ENCODE data around the gene GABARAPL2.
A peak's percentile ranks its signal among the peaks of the same experiment; 100 is the strongest.

The GABARAPL2 gene

GRCh38 chr16:75593308-75593707 is 27.1 kb downstream of the GABARAPL2 start:
- peaks cover 17% of the 10 kb centered on the region for H3K36me3 ChIP-seq (ENCODE audit: control insufficient read depth, insufficient read depth, low read length)
- H3K4me3 ChIP-seq (ENCODE audit: low read depth, low read length) = no peak overlapping the region
- no peak overlapping the region for H3K9ac ChIP-seq (ENCODE audit: low read length)
- peaks cover 9% of the 10 kb centered on the region for H3K9me3 ChIP-seq (ENCODE audit: control insufficient read depth, insufficient read depth, low read depth, low read length)
- no peak overlapping the region for H3K27ac ChIP-seq (ENCODE audit: low read depth, low read length)
- peaks cover 34% of the 10 kb centered on the region for H3K4me1 ChIP-seq (ENCODE audit: control insufficient read depth, insufficient read depth, low read length)
- no peaks in the 10 kb centered on the region for H3K27me3 ChIP-seq (ENCODE audit: control insufficient read depth, insufficient read depth, low read length)

DNA sequence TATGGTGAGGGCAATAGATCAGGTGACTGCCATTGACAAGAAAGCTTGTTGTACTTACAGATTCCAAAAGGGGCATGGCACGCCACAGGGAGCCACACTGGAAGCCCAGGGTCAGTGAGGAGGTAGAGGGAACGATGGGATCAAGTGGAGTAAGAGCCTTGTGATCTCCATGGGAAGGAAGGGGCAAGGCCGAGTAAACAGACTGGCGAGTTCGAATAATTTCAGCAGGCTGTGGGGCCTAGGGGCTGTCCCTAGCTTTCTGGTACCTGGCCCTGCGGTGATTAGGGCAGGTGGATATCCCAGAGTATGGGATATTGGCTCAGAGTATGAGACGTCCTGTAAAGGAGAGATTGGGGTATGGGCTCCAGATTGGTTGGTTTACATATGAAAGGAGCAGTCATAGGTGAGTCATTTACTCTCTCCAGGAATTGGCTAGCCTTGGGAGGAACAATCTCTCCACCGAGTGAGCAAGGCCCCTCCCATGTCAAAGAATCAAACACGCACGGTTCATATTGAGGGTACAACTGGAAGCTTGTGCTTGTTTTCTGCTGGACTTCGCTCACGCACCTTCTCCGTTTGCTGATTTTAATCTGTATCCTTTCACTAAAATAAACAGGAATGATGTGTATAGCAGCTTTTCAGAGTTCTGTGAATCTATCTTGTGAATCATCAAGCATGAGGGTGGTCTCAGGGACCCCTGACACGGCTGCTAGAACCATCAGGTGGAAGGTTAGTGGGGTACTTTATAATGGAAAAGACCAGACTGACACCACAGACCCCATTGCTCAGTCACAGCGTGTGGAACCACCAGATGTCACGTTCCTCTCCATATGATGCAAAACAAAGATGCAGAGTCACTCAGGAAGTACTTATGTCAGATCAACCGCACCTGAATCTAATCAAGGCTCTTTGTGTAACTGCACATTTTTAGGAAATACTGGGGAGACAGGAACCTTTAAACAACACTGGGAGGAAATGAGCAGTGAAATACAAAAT is 27.9 kb downstream of the GABARAPL2 start:
- H3K4me1 ChIP-seq (ENCODE audit: control insufficient read depth, insufficient read depth, low read length) = peaks cover 34% of the 10 kb centered on the region
- H3K9ac ChIP-seq (ENCODE audit: low read length) = peak overlapping the region; percentile 63
- peak overlapping the region; percentile 87 for H3K27ac ChIP-seq (ENCODE audit: low read depth, low read length)
- peaks cover 22% of the 10 kb centered on the region for H3K36me3 ChIP-seq (ENCODE audit: control insufficient read depth, insufficient read depth, low read length)
- peak overlapping the region; percentile 44 for H3K4me3 ChIP-seq (ENCODE audit: low read depth, low read length)
- peaks cover 9% of the 10 kb centered on the region for H3K9me3 ChIP-seq (ENCODE audit: control insufficient read depth, insufficient read depth, low read depth, low read length)
- H3K27me3 ChIP-seq (ENCODE audit: control insufficient read depth, insufficient read depth, low read length) = no peaks in the 10 kb centered on the region

DNA sequence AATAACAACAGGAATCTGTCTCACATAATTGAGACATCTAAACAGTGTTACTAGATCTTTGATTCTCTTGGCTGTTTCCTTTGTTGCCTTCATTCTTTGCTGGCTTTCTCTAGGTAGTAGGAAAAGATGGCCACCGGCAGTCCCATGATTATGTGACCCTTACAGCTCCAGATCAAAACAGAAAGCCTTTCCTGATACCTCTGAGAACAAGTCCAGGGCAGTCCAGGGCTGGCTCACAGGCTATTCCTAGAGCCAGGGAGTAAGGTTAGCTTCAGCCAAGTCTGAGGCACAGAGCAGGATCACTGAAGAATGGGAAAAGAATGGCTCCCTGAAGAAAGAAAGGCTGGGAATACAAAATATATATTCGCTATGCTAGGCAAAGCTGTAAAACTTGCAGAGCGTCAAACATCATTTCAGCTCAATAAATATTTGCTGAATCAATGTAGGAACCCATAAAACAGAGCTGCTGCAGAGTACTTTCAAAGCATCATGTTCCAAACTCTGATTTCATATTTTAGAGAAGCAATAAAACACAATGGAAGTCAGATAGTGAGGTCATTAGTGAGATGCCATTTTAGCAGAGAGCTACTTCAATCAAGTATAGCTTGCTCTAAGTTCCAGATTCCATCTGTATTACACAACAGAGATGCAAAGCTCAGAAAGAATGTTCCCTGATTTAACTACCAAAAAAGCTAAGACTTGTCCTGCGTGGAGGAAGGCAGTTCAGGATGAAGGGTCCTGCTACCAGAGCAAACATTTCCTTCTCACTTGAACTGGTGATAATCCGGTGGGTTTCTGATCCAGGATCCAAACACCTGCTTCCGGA is 33.5 kb downstream of the GABARAPL2 start:
- H3K4me3 ChIP-seq (ENCODE audit: low read depth, low read length) = no peak overlapping the region
- peaks cover 70% of the 10 kb centered on the region for H3K36me3 ChIP-seq (ENCODE audit: control insufficient read depth, insufficient read depth, low read length)
- peaks cover 5% of the 10 kb centered on the region for H3K4me1 ChIP-seq (ENCODE audit: control insufficient read depth, insufficient read depth, low read length)
- H3K9me3 ChIP-seq (ENCODE audit: control insufficient read depth, insufficient read depth, low read depth, low read length) = peaks cover 9% of the 10 kb centered on the region
- H3K27me3 ChIP-seq (ENCODE audit: control insufficient read depth, insufficient read depth, low read length) = no peaks in the 10 kb centered on the region
- H3K27ac ChIP-seq (ENCODE audit: low read depth, low read length) = no peak overlapping the region
- no peak overlapping the region for H3K9ac ChIP-seq (ENCODE audit: low read length)

- Histone ChIP-seq H3K27ac (ENCODE audit: low read depth, low read length) (no peak overlapping the region), H3K27me3 (ENCODE audit: control insufficient read depth, insufficient read depth, low read length) (no peaks in the 10 kb centered on the region), H3K4me1 (ENCODE audit: control insufficient read depth, insufficient read depth, low read length) (no peaks in the 10 kb centered on the region), H3K9me3 (ENCODE audit: control insufficient read depth, insufficient read depth, low read depth, low read length) (no peaks in the 10 kb centered on the region), H3K36me3 (ENCODE audit: control insufficient read depth, insufficient read depth, low read length) (peaks cover 82% of the 10 kb centered on the region), H3K4me3 (ENCODE audit: low read depth, low read length) (no peak overlapping the region), H3K9ac (ENCODE audit: low read length) (no peak overlapping the region)
Observed at GRCh38 chr16:75603241-75603640, 37.1 kb downstream of the GABARAPL2 start.

GRCh38 chr16:75606507-75606906 is 40.3 kb downstream of the GABARAPL2 start:
- Histone ChIP-seq H3K9ac (ENCODE audit: low read length) (no peak overlapping the region), H3K27ac (ENCODE audit: low read depth, low read length) (no peak overlapping the region), H3K36me3 (ENCODE audit: control insufficient read depth, insufficient read depth, low read length) (peaks cover 82% of the 10 kb centered on the region), H3K4me1 (ENCODE audit: control insufficient read depth, insufficient read depth, low read length) (no peaks in the 10 kb centered on the region), H3K27me3 (ENCODE audit: control insufficient read depth, insufficient read depth, low read length) (no peaks in the 10 kb centered on the region), H3K4me3 (ENCODE audit: low read depth, low read length) (no peak overlapping the region), H3K9me3 (ENCODE audit: control insufficient read depth, insufficient read depth, low read depth, low read length) (no peaks in the 10 kb centered on the region)

DNA sequence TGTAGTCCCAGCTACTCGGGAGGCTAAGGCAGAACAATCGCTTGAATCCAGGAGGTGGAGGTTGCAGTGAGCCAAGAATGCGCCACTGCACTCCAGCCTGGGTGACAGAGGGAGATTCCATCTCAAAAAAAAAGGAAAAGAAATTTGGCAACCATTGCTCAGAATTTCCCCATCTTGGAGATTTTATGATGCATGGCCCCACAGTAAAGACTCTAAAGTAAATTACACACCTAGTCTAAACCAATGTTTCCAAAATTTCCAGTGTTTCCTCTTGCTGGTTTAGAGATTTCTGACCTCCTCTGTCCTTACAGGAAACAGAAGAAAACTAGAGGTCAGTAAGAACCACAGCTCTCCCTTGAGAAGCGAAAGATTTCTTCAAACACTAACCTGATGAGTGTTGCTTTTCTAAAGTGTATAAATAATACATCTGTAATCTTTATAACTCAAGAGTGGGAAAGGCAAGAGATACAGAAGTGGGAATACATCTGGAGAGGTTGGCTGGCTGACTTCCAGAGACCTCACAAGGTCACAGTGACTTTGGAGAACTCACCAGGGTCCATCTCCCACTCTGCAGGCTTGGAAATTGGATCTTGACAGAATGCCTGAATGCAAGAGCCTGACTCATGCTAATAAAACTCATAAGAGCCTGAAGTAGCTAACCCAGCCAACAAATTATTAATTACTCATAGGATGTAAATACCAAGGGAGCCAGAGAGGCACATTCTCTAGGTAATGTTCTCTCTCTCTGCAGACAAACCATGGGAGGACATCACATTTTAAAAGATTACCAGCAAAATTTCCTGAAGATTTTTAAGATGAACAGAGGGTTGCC is 48.1 kb downstream of the GABARAPL2 start:
- H3K36me3 ChIP-seq (ENCODE audit: control insufficient read depth, insufficient read depth, low read length) = peaks cover 89% of the 10 kb centered on the region
- H3K27me3 ChIP-seq (ENCODE audit: control insufficient read depth, insufficient read depth, low read length) = no peaks in the 10 kb centered on the region
- H3K27ac ChIP-seq (ENCODE audit: low read depth, low read length) = no peak overlapping the region
- no peaks in the 10 kb centered on the region for H3K4me1 ChIP-seq (ENCODE audit: control insufficient read depth, insufficient read depth, low read length)
- no peak overlapping the region for H3K9ac ChIP-seq (ENCODE audit: low read length)
- H3K4me3 ChIP-seq (ENCODE audit: low read depth, low read length) = no peak overlapping the region
- H3K9me3 ChIP-seq (ENCODE audit: control insufficient read depth, insufficient read depth, low read depth, low read length) = no peaks in the 10 kb centered on the region

- no peak overlapping the region for H3K4me3 ChIP-seq (ENCODE audit: low read depth, low read length)
- H3K9me3 ChIP-seq (ENCODE audit: control insufficient read depth, insufficient read depth, low read depth, low read length) = no peaks in the 10 kb centered on the region
- peaks cover 94% of the 10 kb centered on the region for H3K36me3 ChIP-seq (ENCODE audit: control insufficient read depth, insufficient read depth, low read length)
- H3K4me1 ChIP-seq (ENCODE audit: control insufficient read depth, insufficient read depth, low read length) = no peaks in the 10 kb centered on the region
- H3K27me3 ChIP-seq (ENCODE audit: control insufficient read depth, insufficient read depth, low read length) = no peaks in the 10 kb centered on the region
- H3K27ac ChIP-seq (ENCODE audit: low read depth, low read length) = no peak overlapping the region
- H3K9ac ChIP-seq (ENCODE audit: low read length) = no peak overlapping the region
Observed at GRCh38 chr16:75615619-75616018, 49.4 kb downstream of the GABARAPL2 start.

GRCh38 chr16:75616521-75617010 is 50.4 kb downstream of the GABARAPL2 start:
- H3K4me1 ChIP-seq (ENCODE audit: control insufficient read depth, insufficient read depth, low read length) = peaks cover 4% of the 10 kb centered on the region; the same call in 1 of the 2 replicates
- H3K27me3 ChIP-seq (ENCODE audit: control insufficient read depth, insufficient read depth, low read length) = no peaks in the 10 kb centered on the region
- peaks cover 86% of the 10 kb centered on the region for H3K36me3 ChIP-seq (ENCODE audit: control insufficient read depth, insufficient read depth, low read length)
- no peaks in the 10 kb centered on the region for H3K9me3 ChIP-seq (ENCODE audit: control insufficient read depth, insufficient read depth, low read depth, low read length)
- no peak overlapping the region for H3K4me3 ChIP-seq (ENCODE audit: low read depth, low read length)
- no peak overlapping the region for H3K27ac ChIP-seq (ENCODE audit: low read depth, low read length)
- no peak overlapping the region for H3K9ac ChIP-seq (ENCODE audit: low read length)

- Histone ChIP-seq H3K36me3 (ENCODE audit: control insufficient read depth, insufficient read depth, low read length) (peaks cover 82% of the 10 kb centered on the region), H3K27ac (ENCODE audit: low read depth, low read length) (no peak overlapping the region), H3K27me3 (ENCODE audit: control insufficient read depth, insufficient read depth, low read length) (no peaks in the 10 kb centered on the region), H3K9ac (ENCODE audit: low read length) (no peak overlapping the region), H3K4me1 (ENCODE audit: control insufficient read depth, insufficient read depth, low read length) (peaks cover 7% of the 10 kb centered on the region; the same call in 1 of the 2 replicates), H3K4me3 (ENCODE audit: low read depth, low read length) (no peak overlapping the region), H3K9me3 (ENCODE audit: control insufficient read depth, insufficient read depth, low read depth, low read length) (no peaks in the 10 kb centered on the region)
Observed at GRCh38 chr16:75617121-75617520, 50.9 kb downstream of the GABARAPL2 start.

- Histone ChIP-seq H3K36me3 (ENCODE audit: control insufficient read depth, insufficient read depth, low read length) (peaks cover 65% of the 10 kb centered on the region), H3K27ac (ENCODE audit: low read depth, low read length) (no peak overlapping the region), H3K9ac (ENCODE audit: low read length) (no peak overlapping the region), H3K4me1 (ENCODE audit: control insufficient read depth, insufficient read depth, low read length) (peaks cover 9% of the 10 kb centered on the region; the same call in 1 of the 2 replicates), H3K27me3 (ENCODE audit: control insufficient read depth, insufficient read depth, low read length) (no peaks in the 10 kb centered on the region), H3K4me3 (ENCODE audit: low read depth, low read length) (no peak overlapping the region), H3K9me3 (ENCODE audit: control insufficient read depth, insufficient read depth, low read depth, low read length) (no peaks in the 10 kb centered on the region)
Observed at GRCh38 chr16:75618780-75619179, 52.6 kb downstream of the GABARAPL2 start.
